IPS DF 6.9 (cell line): ENCODE results near the gene RAPGEF1.

Source experiments
- DNase-seq: peaks from one replicate; pipeline ENCODE4 v3.0.0-alpha.2; 2013; ENCODE audit warnings: low read depth, low spot score
- H3K27ac ChIP-seq: one replicate; pipeline ENCODE4 v1.5.1; 2013; ENCODE audit warnings: low read length, control low read depth
- H3K27me3 ChIP-seq: 2 replicates; pipeline ENCODE4 v1.6.1; 2013; ENCODE audit warnings: mild to moderate bottlenecking, low read length; ENCODE audit not compliant: control insufficient read depth, insufficient read depth
- H3K36me3 ChIP-seq: 2 replicates; pipeline ENCODE4 v1.6.1; 2013; ENCODE audit warnings: low read length; ENCODE audit not compliant: control insufficient read depth, insufficient read depth
- H3K4me1 ChIP-seq: 2 replicates; pipeline ENCODE4 v1.6.1; 2013; ENCODE audit warnings: low read length; ENCODE audit not compliant: control insufficient read depth, insufficient read depth
- H3K4me3 ChIP-seq: 2 replicates; pipeline ENCODE4 v1.5.1; 2013; ENCODE audit warnings: mild to moderate bottlenecking, low read length
- H3K9me3 ChIP-seq: 2 replicates; pipeline ENCODE4 v1.6.1; 2013; ENCODE audit warnings: low read length, inconsistent platforms; ENCODE audit not compliant: control insufficient read depth, insufficient read depth
- WGBS: extraction: QIAGEN DNeasy Blood & Tissue Kit; methylation state at CpG from one replicate; pipeline ENCODE4 v1.1.7; 2013; ENCODE audit warnings: mixed read lengths, missing lambda C conversion rate; ENCODE audit not compliant: insufficient read length, insufficient coverage; 5-methylcytosine and 5-hydroxymethylcytosine counted together

RAPGEF1 gene

DNA sequence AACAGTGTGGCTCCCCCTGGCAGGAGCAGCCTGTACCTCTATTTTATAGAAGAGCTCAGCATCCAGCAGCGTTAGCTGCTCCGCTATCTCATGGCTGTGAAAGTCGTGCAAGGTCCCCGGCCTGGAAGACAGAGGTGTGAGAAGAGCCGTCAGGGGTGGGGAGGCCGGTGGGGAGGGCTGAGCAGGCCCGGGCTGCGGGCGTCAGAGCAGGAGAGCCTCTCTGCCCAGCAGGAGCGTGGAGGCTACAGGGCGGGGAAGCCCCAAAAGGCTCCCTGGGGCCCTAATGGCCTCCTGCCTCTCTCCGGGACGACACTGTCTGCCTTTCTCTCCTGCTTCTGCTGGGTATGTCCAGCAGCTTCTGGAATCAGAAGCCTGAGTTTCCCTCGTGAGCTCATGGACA lies 152.0 kb downstream of the RAPGEF1 start:
- H3K27ac ChIP-seq = no peak overlapping the region
- H3K4me1 ChIP-seq = no peaks in the 10 kb centered on the region
- WGBS = no CpG with 5 or more reads among the region's 14 CpGs
- H3K27me3 ChIP-seq = no peaks in the 10 kb centered on the region
- no peak for DNase-seq
- H3K36me3 ChIP-seq = peaks cover 6% of the 10 kb centered on the region
- H3K9me3 ChIP-seq = no peaks in the 10 kb centered on the region
- no peak overlapping the region for H3K4me3 ChIP-seq

DNA sequence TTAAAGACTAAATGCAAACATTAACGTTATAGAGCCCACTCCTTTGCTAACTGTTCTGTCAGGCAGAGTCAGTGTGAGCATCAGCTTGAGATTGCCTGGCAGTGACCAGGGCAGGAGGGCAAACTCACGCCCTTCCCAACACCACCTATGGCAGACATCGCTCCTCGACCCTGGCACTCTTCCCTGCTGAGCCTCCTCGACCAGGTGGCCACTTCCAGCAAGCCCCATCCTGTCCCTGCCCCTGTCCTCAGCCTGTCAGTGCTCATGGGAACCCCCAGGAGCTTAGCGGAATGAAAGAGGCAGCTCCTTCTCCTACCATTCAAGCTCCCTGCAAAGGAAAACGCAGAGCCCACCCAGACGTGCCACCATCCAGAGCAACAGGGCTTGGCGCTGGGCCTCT lies 152.5 kb downstream of the RAPGEF1 start:
- DNase-seq = no peak
- H3K27ac ChIP-seq = no peak overlapping the region
- H3K27me3 ChIP-seq = no peaks in the 10 kb centered on the region
- H3K36me3 ChIP-seq = peaks cover 9% of the 10 kb centered on the region
- H3K4me3 ChIP-seq = no peak overlapping the region
- H3K9me3 ChIP-seq = no peaks in the 10 kb centered on the region
- no peaks in the 10 kb centered on the region for H3K4me1 ChIP-seq
- WGBS = no CpG with 5 or more reads among the region's 9 CpGs

DNA sequence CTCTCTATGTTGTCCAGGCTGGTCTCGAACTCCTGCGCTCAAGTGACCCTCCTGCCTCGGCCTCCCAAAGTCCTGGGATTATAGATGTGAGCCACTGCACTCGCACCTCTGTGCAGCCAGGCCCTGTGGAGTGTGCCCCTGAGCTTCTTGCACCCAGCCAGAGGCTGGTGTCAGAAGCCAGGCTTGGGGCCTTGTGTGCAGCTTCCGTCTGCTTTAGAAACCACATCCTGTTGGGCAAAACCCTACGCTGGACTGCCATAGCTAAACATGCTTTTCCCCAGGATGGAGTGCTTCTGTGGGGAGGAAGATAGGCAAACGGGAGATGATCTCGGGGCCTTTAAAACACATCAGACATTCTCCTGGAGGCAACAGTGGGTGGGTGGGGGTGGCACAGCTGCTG lies 154.5 kb downstream of the RAPGEF1 start:
- H3K4me3 ChIP-seq = no peak overlapping the region
- no peak overlapping the region for H3K27ac ChIP-seq
- no peaks in the 10 kb centered on the region for H3K9me3 ChIP-seq
- no CpG with 5 or more reads among the region's 8 CpGs for WGBS
- DNase-seq = no peak
- H3K27me3 ChIP-seq = no peaks in the 10 kb centered on the region
- H3K36me3 ChIP-seq = peaks cover 12% of the 10 kb centered on the region
- no peaks in the 10 kb centered on the region for H3K4me1 ChIP-seq

- H3K4me3 ChIP-seq = no peak overlapping the region
- DNase-seq = no peak
- H3K4me1 ChIP-seq = no peaks in the 10 kb centered on the region
- H3K36me3 ChIP-seq = peaks cover 17% of the 10 kb centered on the region
- no CpG with 5 or more reads among the region's 7 CpGs for WGBS
- H3K27me3 ChIP-seq = no peaks in the 10 kb centered on the region
- no peaks in the 10 kb centered on the region for H3K9me3 ChIP-seq
- no peak overlapping the region for H3K27ac ChIP-seq
These were observed 155.0 kb downstream of the RAPGEF1 start for GRCh38 chr9:131584858-131585257.

DNA sequence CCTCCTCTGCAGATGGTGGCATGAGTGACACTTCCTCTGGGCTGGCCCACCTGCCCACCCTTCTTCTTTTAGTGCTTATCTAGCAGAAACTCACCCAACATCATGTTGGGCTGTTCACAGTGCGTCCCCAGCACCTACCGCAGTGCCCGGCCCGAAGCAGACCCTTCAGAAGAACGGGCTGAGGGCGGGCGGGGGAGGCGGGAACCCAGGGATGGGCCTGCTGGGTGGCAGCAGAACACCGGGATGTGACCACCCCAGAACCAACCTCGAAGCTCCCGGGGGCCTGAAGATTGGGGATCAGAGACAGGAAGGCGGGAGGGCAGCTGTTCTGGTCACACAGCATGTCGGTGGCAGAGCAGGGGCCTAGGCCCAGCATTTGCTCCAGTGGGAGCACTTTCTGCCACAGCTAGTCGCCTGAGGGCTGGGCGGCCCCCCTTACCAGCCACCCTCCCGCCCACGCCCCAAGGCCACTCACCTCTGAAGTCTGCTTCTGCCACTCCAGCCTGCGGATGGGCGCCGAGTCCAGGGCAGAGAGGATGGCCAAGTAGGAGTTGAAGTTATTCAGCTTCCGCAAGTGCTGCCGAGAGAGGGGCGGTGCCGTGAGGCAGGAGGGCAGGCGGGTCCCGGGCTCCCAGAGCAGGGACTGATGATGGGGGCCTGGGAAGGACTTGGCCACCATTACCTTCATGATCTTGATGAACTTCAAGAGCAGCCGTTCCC lies 155.9 kb downstream of the RAPGEF1 start:
- Histone ChIP-seq H3K4me1 (no peaks in the 10 kb centered on the region), H3K27me3 (no peaks in the 10 kb centered on the region), H3K9me3 (no peaks in the 10 kb centered on the region), H3K36me3 (peaks cover 21% of the 10 kb centered on the region), H3K27ac (no peak overlapping the region), H3K4me3 (no peak overlapping the region)
- WGBS = no CpG with 5 or more reads among the region's 27 CpGs
- DNase-seq = no peak

DNA sequence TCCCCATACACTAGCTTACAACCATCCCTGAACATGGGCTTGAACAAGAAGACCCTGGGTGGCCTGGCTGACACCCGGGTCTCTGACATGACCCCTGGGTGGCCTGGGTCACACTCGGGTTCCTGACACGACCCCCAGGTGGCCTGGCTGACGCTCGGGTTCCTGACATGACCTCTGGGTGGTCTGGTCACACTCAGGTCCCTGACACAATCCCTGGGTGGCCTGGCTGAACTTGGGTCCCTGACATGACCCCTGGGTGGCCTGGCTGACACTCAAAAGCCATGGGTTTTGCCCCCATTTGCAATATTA lies 156.6 kb downstream of the RAPGEF1 start:
- H3K27me3 ChIP-seq = no peaks in the 10 kb centered on the region
- DNase-seq = no peak
- H3K36me3 ChIP-seq = peaks cover 23% of the 10 kb centered on the region
- no CpG with 5 or more reads among the region's 5 CpGs for WGBS
- no peaks in the 10 kb centered on the region for H3K9me3 ChIP-seq
- no peak overlapping the region for H3K27ac ChIP-seq
- H3K4me3 ChIP-seq = no peak overlapping the region
- no peaks in the 10 kb centered on the region; the same call in 1 of the 2 replicates for H3K4me1 ChIP-seq

DNA sequence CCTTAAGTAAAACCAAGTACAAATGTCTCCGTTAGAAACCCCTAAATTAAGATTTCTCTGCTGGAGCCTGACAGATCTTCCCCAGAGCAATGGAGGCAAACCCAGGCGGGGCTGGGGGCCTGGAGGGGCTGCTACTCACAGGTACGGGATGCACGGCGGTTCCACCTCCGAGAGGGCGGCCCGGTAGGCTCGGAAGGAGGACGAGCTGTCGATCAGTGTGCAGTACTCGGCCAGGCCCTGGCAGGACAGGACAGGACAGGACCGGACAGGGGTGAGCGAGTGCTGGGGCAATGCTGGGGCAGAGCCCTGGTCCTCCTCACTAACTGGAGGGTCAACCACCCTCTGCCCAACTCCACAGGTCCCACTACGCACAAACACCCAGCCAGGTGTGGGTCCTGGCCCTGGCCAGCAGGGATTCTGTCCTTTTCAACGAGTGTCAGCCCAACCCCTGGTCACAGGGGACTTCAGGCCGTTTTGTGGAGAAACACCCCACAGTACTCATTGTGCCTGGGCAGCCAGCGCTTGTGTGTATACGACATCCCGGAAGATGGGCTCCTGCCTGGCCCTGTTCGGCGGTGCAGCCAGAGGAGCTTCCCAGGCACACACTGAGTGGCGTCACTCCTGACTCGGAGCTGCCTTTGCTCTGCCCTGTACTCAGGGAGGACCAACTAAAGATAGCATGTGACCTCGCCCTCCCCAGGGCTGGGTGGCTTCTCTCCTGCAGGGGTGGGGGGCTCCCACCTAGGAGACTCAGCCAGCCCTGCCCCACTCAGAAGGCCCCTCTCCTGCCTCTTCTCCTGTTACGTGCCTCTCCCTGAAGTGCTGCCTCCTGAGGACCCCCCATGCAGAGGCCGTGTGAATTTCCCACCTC lies 157.2 kb downstream of the RAPGEF1 start:
- WGBS = no CpG with 5 or more reads among the region's 27 CpGs
- Histone ChIP-seq H3K36me3 (peaks cover 25% of the 10 kb centered on the region), H3K27ac (no peak overlapping the region), H3K4me1 (no peaks in the 10 kb centered on the region; the same call in 1 of the 2 replicates), H3K27me3 (no peaks in the 10 kb centered on the region), H3K9me3 (no peaks in the 10 kb centered on the region), H3K4me3 (no peak overlapping the region)
- no peak for DNase-seq

- no peak overlapping the region for H3K27ac ChIP-seq
- H3K36me3 ChIP-seq = peaks cover 29% of the 10 kb centered on the region
- H3K4me1 ChIP-seq = no peaks in the 10 kb centered on the region; the same call in 1 of the 2 replicates
- WGBS = no CpG with 5 or more reads among the region's 10 CpGs
- DNase-seq = no peak
- no peaks in the 10 kb centered on the region for H3K27me3 ChIP-seq
- no peaks in the 10 kb centered on the region for H3K9me3 ChIP-seq
- no peak overlapping the region for H3K4me3 ChIP-seq
These were observed 157.8 kb downstream of the RAPGEF1 start for GRCh38 chr9:131582056-131582455.

GRCh38 chr9:131580358-131580757 lies 159.5 kb downstream of the RAPGEF1 start:
- no peaks in the 10 kb centered on the region for H3K27me3 ChIP-seq
- no peaks in the 10 kb centered on the region; the same call in 1 of the 2 replicates for H3K4me1 ChIP-seq
- no peaks in the 10 kb centered on the region for H3K9me3 ChIP-seq
- no peak overlapping the region for H3K4me3 ChIP-seq
- H3K36me3 ChIP-seq = peaks cover 31% of the 10 kb centered on the region
- DNase-seq = no peak
- no CpG with 5 or more reads among the region's 9 CpGs for WGBS
- no peak overlapping the region for H3K27ac ChIP-seq

DNA sequence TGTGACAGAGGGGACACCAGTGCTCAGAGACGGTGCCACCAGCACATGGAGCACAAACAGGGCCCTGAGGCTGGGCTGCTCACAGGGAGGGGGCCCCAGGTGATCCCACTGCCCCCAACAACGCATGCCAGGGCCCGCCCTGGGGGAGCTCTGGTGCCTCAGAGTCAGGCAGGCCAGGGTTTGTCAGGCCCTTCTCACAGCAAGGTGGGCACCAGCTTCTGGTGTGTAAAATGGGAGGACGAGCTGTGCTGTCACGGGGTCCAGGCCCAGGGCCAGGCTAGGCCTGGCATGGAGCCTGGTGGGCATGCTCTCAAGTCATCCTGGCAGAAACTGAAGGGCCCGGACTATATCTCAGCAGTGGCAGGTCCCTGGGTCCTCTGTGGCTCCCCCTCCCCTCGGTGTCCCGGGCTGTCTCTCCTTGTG lies 160.1 kb downstream of the RAPGEF1 start:
- Histone ChIP-seq H3K9me3 (no peaks in the 10 kb centered on the region), H3K27ac (no peak overlapping the region), H3K27me3 (no peaks in the 10 kb centered on the region), H3K36me3 (peaks cover 31% of the 10 kb centered on the region), H3K4me3 (no peak overlapping the region), H3K4me1 (no peaks in the 10 kb centered on the region; the same call in 1 of the 2 replicates)
- WGBS = no CpG with 5 or more reads among the region's 8 CpGs
- no peak for DNase-seq
